ENCODE data around the gene COL20A1. TPM values are rescaled to one million over a fixed set of nuclear protein-coding genes. Genes with fewer than 3 reads are reported as not detected.

Gene COL20A1
- total and polyA plus RNA-seq, 2 of the 13 experiments (the other 11 are each of a cell fraction or from before 2014, with no cell fraction given) = not detected

- TF ChIP-seq GRHL1 (CRISPR knock-in tag; conservative IDR thresholded peaks at IDR 0.05) (no peak), ZNF318 (CRISPR knock-in tag; IDR thresholded peaks at IDR 0.05) (no peak), PATZ1 (CRISPR knock-in tag; IDR thresholded peaks at IDR 0.05) (peak; percentile 81), TOPORS (CRISPR knock-in tag; IDR thresholded peaks at IDR 0.05) (peak; percentile 87; the same call in 1 of the 2 replicates), GMEB2 (CRISPR knock-in tag; IDR thresholded peaks at IDR 0.05; ENCODE audit: low read depth) (no peak), ZNF446 (CRISPR knock-in tag; IDR thresholded peaks at IDR 0.05) (0 out of 2 replicates have a peak, but pooled peaks have one; percentile 73), ZMYM3 (CRISPR knock-in tag; IDR thresholded peaks at IDR 0.05) (0 out of 2 replicates have a peak, but pooled peaks have one; percentile 18), AGO2 (optimal IDR thresholded peaks at IDR 0.05; ENCODE audit: low read depth, low read length) (no peak), BORCS8-MEF2B (CRISPR knock-in tag; IDR thresholded peaks at IDR 0.05) (0 out of 2 replicates have a peak, but pooled peaks have one; percentile 45), ZBTB10 (CRISPR knock-in tag; IDR thresholded peaks at IDR 0.05; ENCODE audit: borderline replicate concordance) (peak; percentile 56)
These were observed 84.4 kb downstream of the COL20A1 start (continued) for GRCh38 chr20:63377256-63377941.
